ENCODE results near the gene OR6J1.

Gene OR6J1

GRCh38 chr14:22583994-22584393 lies 60.2 kb downstream of the OR6J1 start:
- H2AFZ ChIP-seq (ENCODE audit: low read depth, low read length): no peak overlapping the region
- peaks cover 18% of the 10 kb centered on the region for H3K4me1 ChIP-seq (ENCODE audit: low read length)
- no peak overlapping the region for H3K4me3 ChIP-seq (ENCODE audit: low read length)
- TF ChIP-seq EZH2phosphoT487 (IDR thresholded peaks at IDR 0.05; ENCODE audit: low read depth): no peak
- no peak for TF ChIP-seq CTCF (IDR thresholded peaks at IDR 0.05; ENCODE audit: low read depth, low read length)
- H3K4me2 ChIP-seq (ENCODE audit: low read length): no peak overlapping the region
- no peak overlapping the region for H3K9ac ChIP-seq (ENCODE audit: low read length)
- H3K79me2 ChIP-seq (ENCODE audit: low read length): peaks cover 96% of the 10 kb centered on the region
- H3K27ac ChIP-seq (ENCODE audit: low read length): no peak overlapping the region
- H3K9me3 ChIP-seq (ENCODE audit: insufficient read depth, low read length): no peaks in the 10 kb centered on the region
- peaks cover 20% of the 10 kb centered on the region for H3K36me3 ChIP-seq (replicated peaks; ENCODE audit: low read depth, low read length)
- H3K27me3 ChIP-seq (ENCODE audit: low read depth, low read length): no peaks in the 10 kb centered on the region
- peaks cover 53% of the 10 kb centered on the region for H4K20me1 ChIP-seq (ENCODE audit: insufficient read depth, low read length)

Data from OCI-LY3 (cell line).